C4-2B (cell line): ENCODE data around the gene TUBA4B.

Experiments
- H3K27ac ChIP-seq: fragments of 450-650 bp; 2 replicates; pipeline ENCODE4 v1.5.1; 2017
- ZFX ChIP-seq: fragments of 450-650 bp; IDR thresholded peaks from 2 replicates; pipeline ENCODE4 v1.6.1; 2017
- TF ChIP-seq, protein P1 (sequence below): fragments of 450-650 bp; conservative IDR thresholded peaks from 2 replicates; pipeline ENCODE4 v1.5.1; 2017; ENCODE audit warnings: mild to moderate bottlenecking

Gene TUBA4B

DNA sequence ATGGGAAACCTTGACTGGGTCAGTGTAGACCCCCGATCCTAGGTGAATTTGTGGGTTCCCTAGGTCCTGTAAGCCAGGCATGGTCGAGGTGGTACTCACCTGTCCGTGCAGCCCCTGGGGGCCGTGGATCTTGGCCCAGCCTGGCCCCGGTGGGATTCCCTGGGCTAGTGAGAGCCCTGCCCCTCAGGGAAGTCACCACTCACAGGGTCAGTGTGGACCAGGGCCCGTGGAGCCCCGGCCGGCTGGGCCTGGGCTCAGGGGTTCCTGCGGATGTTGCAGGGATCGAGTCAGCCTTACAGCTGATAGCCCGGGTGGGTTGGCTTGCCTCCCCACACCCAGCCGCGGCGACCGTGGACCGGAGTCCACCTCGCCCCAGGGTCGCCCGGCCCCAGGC is 24.1 kb upstream of the TUBA4B start:
- peak overlapping the region; percentile 88 for H3K27ac ChIP-seq
- no peak for TF ChIP-seq ZFX
- TF ChIP-seq, protein P1, sequence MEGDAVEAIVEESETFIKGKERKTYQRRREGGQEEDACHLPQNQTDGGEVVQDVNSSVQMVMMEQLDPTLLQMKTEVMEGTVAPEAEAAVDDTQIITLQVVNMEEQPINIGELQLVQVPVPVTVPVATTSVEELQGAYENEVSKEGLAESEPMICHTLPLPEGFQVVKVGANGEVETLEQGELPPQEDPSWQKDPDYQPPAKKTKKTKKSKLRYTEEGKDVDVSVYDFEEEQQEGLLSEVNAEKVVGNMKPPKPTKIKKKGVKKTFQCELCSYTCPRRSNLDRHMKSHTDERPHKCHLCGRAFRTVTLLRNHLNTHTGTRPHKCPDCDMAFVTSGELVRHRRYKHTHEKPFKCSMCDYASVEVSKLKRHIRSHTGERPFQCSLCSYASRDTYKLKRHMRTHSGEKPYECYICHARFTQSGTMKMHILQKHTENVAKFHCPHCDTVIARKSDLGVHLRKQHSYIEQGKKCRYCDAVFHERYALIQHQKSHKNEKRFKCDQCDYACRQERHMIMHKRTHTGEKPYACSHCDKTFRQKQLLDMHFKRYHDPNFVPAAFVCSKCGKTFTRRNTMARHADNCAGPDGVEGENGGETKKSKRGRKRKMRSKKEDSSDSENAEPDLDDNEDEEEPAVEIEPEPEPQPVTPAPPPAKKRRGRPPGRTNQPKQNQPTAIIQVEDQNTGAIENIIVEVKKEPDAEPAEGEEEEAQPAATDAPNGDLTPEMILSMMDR, result no peak

GRCh38 chr2:219229305-219230058 is 23.6 kb upstream of the TUBA4B start, which contains the start of the genes ANKZF1 and ATG9A:
Gene ANKZF1, plus strand, starts transcription at chr2:219229806. Its CDS starts 452 bp downstream, at chr2:219230258.
Gene ATG9A, minus strand, starts transcription at chr2:219229636. Its CDS starts 1,612 bp downstream, at chr2:219228024.
- peak within 1 kb of the TSS; percentile 88 for H3K27ac ChIP-seq
- TF ChIP-seq ZFX, result peak; percentile 68; the same call in 1 of the 2 replicates
- TF ChIP-seq, protein P1, result no peak

DNA sequence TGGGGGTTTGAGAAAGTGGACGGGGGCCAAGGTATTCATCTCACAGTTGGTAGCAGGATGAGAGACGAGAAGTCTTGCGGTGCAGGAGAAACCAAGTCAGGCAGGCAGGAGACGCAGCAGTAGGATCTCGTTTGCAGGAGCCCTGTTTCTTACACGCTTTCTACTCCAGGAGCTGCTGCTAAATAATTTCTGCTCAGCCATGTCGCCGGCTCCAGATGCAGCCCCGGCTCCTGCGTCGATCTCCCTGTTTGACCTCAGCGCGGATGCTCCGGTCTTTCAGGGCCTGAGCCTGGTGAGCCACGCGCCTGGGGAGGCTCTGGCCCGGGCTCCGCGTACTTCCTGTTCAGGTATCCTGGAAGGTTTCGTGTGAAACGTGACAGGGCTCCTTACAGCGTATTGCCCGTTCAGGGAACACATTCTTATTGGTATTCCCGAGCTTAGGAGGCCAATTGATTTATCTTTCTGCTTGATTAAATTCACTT is 22.9 kb upstream of the TUBA4B start:
- peak overlapping the region; percentile 88 for H3K27ac ChIP-seq
- no peak for TF ChIP-seq ZFX
- TF ChIP-seq, protein P1, result no peak

DNA sequence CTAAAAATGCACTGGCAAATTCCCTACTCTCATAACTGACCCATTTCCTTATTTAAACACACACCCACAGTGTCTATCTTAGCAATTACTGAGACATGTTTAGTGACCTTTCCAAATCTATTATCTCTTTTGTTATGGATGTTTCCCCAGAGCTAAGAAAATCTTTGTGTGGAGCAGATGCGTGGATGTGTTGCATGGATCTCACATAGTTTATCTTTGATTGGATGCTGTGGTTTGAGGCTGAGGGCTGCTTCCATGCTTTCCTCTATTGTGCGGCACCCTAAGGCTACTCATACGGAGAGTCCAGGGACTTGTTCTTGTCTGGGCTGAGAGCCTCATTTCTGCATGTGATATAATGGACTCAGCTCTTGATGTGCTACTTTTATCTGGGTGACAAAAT is 18.7 kb upstream of the TUBA4B start:
- no peak overlapping the region for H3K27ac ChIP-seq
- no peak for TF ChIP-seq ZFX
- TF ChIP-seq, protein P1, result no peak

- TF ChIP-seq, protein P1, result no peak
- no peak for TF ChIP-seq ZFX
- no peak overlapping the region for H3K27ac ChIP-seq
Measured at GRCh38 chr2:219243291-219243761, 9.7 kb upstream of the TUBA4B start.

DNA sequence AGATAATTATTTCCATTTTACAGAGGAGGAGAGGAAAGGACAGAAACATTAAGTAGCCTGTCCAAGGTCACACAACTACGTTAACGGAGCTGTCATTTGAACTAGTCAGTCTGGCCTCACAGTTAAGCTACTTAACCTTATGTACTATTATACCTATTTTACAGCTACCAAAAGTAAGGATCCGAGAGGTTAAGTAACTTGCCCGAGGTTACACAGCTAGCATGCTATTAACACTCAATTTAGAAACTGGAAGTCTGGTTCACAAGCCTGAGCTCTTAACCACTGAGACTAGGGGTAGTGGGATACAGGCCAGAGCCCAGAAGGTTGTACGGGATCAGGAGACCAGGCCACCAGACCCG is 8.3 kb upstream of the TUBA4B start:
- peak overlapping the region; percentile 81 for H3K27ac ChIP-seq
- TF ChIP-seq ZFX, result no peak
- TF ChIP-seq, protein P1, result no peak

DNA sequence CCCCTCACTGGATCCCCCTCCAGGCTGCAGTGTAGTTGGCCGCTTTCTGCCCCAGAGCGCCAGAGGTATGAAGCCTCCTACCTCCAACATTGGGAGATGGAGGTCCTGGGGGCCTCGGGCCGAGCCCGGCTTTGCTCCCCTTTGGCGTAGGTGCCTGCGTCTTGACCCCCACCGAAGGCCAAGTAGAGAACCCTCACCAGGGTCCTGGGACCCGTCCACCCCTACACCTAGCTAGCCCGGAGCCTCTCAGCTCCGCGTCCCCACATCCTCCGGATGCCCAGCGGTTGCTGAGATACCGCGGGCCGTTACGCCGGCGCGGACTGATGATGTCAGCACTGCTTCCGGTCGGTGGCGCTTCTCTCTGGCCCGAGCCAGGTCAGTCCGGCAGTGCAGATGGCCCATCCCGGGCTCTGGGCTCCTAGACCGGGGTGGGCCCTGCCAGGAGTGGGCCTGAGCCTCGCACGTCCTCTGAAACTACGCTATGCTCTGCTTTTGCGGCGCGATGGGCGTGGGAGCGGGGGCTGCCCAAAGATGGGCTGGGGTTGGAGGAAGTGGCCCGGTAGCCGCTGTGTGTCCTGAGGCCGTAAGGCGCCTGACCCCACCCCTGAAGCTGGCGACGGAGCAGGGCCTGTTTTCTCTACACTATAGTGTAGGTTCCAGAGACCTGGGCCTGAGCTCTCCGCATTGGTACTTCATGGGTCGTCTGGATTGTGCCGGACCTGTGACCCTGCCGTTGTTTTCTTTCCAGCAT is 7.7 kb upstream of the TUBA4B start, which contains the start of the genes GLB1L and STK16:
TSS of gene GLB1L (minus strand) at position 297 of the 751 bp plus-strand sequence. CDS start 1,871 bp downstream, outside the sequence.
TSS of gene STK16 (plus strand) at position 332 of the 751 bp plus-strand sequence. CDS start 521 bp downstream, outside the sequence.
- peak; percentile 77 for TF ChIP-seq ZFX
- TF ChIP-seq, protein P1, result no peak
- peak within 1 kb of the TSS; percentile 81 for H3K27ac ChIP-seq
